HG03108 (cell line): ENCODE results near the gene RTCA.

Experiments used
- ATAC-seq: cut with Tn5 transposase; IDR thresholded peaks from one replicate; pipeline ENCODE4 v1.9.1; 2021; ENCODE audit warnings: moderate library complexity; ENCODE audit not compliant: unreplicated experiment

The RTCA gene

GRCh38 chr1:100342348-100342747 is 76.3 kb downstream of the RTCA start:
- no peak for ATAC-seq
